GM19025 (cell line): Measurements from ENCODE around the gene ANTXR2.

Experiments
- ATAC-seq: cut with Tn5 transposase; IDR thresholded peaks from one replicate; pipeline ENCODE4 v1.9.1; 2021; ENCODE audit warnings: mild to moderate bottlenecking, low read depth, moderate library complexity; ENCODE audit not compliant: unreplicated experiment

Gene ANTXR2

DNA sequence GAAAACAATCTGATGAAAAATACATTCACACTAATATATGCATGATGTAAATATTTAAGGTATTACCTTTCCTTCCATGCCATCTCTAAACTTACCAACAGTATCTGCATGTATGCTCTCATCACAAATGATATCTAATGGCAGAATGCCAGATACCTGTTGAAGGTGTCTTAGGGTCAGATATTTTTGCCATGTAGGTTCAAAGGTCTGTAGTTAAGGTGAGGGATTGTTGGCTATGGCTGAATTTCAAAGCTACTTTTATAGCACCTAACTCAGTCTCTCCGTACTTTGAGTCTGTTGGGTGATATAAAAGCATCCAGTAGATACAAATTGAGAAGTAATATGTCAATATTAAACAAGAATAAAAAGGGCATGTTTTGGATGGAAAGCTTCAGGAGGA is 19.8 kb upstream of the ANTXR2 start:
- no peak for ATAC-seq

DNA sequence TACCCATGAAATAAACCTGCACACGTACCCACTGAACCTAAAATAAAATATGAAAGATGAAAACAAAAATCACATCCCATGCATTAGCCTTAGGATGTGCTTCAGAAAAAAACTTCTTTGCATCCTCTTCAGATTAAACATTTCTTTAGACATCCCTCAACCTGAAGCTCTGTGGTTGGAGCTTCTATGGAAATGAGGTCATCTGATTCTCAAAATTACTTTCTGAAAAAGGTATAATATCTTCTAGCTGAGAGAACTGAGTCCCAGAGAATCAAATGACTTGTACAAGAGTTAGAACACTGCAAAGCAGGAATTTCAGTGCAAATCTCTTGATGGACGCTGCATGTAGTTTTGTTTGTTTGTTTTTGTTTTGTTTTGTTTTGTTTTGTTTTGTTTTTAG is 19.1 kb upstream of the ANTXR2 start:
- ATAC-seq = no peak

DNA sequence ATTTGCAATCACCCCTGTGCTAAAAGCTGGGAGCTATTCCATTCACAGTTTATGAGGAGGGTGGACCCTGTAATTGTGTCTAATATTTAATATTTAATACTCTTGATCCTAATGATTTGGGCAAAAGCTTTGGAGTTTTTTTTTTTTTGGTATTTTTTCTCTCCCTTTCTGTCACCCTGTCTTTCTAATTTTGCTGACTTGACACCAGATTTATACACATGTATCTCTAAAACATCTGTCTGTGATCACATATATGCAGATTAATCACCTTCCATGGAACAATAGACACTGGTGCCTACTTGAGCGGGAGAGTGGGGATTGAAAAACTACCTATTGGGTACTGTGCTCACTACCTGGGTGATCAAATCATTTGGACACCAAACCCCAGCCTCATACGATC is 18.7 kb upstream of the ANTXR2 start:
- ATAC-seq = no peak

DNA sequence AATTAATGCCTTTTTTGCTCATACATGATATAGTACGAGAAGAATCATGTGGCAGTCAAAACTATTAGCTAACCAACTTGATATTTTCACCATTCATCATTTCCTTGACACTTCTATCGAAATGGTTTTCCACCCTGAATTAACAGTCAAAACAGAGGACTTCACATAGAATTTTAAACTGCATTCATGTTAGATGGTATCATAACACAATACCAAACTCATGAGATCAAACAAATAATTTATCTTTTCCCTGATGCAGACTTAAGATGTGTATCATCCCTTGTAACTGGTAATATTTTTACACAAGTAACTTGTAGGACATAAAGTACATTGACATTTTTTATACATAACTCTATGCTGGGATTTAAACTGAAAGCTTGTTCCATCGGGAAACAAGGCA is 18.2 kb upstream of the ANTXR2 start:
- ATAC-seq = no peak

DNA sequence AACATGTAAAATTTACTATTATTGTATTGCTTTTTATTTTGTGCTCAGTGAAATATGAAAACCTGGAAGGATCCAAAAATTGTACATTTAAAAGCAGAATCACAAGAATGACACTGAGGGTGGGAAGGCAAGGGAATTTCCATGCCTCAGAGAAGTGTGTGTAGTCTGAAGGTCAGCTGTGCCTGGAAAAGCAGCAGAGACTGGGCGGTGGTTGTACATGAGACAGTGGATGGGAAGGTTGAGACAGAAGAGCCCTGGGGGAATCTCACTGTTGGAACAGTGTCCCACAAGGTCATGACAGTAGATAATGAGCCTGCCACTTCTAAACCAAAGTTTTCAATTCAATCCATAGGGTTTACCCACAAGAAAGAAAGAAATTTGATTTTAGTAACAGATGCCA is 17.1 kb upstream of the ANTXR2 start:
- ATAC-seq = no peak

DNA sequence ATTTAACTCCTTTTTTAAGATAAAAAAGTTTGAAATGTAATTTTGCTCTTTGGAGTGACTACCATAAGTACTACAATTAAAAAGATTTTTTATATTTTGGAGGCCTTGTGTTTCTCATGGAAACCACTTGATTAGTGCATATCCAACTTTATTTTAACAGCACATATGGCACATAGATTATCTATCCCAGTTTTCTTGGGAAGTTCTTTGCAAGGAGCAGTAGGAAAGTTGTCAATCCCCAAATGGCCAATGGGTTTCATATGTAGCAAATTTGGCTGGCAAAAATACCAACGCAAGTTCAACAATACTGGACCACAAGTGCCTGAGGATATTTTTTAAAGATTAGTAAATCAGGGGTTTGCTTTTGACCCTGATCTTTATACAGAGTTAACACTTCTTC is 15.4 kb upstream of the ANTXR2 start:
- ATAC-seq = no peak

DNA sequence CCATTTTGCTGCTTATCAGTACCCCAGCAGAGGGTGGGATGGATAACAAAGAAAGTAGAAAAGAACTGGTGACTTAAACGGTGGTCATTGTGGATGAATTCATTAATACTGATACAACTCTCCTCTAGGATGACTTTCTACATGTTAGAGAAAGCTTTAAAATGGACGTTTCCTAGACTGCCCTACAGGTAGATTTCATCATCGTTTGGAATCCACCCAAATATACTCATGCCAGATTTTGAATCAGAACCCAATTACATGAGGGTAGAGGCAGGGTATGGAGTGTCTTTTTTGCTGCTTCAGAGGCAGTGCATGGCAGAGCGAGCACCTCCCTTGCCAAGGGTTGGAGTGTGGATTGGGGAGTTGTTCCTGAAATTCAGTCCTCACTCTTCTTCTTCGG is 13.3 kb upstream of the ANTXR2 start:
- ATAC-seq = no peak

DNA sequence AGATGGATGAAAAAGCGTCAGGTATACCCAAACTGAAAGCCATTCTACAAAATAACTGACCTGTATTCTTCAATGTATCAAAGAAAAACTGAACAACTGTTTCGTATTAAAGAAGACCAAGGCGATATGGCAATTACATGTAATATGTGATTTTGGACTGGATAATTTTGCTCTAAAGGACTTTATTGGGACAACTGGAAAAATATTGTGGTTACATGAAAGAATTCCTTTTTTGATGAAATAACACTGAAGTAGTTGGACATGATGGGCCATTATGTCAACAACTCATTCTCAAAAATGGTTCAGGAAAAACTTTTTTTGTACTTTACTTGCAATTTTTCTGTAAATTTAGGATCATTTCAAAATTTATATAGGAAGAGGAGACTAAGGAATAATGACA is 12.1 kb upstream of the ANTXR2 start:
- ATAC-seq = no peak

DNA sequence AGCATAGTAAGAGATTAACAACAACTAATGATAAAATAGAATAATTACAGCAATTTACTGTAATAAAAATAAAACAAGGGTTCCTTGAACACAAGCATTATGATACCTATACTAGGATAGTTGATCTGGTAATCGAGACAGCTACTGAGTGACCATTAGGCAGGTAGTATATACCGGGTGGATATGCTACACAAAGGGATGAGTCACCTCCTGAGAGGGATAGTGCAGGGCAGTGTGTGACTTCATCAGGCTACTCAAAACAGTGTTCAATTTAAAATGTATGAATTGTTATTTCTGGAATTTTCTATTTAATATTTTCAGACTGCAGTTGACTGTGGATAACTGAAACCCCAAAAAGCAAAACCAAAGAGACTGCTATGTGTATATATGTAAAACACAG is 9.7 kb upstream of the ANTXR2 start:
- no peak for ATAC-seq

DNA sequence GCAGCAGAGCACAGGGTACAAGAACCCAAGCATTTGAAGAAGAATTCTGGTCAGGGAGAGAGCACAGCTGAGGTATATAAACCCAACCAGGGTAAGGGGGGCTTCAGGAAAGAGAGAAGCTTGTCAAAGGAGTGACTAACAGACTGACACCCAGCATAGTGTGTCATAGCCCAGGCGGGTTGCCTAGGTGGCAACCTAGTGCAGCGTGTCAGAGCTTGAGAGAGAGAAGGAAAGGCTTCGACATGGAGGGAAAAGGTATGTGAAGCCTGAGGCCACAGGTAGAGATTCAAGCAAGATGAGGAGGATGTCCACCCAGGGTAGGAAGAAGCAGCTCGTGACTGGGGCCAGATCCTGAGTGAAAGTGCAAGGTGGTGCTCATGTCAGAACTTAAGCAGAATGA is 8.5 kb upstream of the ANTXR2 start:
- no peak for ATAC-seq

DNA sequence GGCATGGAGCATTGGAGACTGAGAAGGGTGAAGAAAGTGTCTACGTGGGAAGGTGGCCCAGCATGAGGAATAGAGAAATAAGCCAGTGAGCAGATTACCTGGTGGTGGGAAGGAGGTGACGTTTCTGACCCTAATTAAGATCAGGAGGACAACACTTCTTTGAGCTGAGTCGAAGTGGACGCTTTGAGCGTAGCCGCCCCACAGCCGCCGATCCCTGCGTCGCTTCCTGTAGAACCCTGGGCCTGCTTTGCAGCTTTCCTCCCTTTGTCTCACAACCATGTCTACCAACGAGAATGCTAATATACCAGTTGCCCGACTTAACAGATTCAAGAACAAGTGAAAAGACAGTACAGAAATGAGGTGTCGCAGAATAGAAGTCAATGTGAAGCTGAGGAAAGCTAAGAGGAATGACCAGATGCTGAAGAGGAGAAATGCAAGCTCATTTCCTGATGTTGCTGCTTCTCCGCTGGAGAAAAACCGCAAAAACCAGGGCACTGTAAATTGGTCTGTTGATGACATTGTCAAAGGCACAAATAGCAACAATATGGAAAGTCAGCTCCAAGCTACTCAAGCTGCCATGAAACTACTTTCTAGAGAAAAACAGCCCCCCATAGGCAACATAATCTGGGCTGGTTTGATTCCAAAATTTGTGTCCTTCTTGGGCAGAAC is 6.4 kb upstream of the ANTXR2 start:
- no peak for ATAC-seq

DNA sequence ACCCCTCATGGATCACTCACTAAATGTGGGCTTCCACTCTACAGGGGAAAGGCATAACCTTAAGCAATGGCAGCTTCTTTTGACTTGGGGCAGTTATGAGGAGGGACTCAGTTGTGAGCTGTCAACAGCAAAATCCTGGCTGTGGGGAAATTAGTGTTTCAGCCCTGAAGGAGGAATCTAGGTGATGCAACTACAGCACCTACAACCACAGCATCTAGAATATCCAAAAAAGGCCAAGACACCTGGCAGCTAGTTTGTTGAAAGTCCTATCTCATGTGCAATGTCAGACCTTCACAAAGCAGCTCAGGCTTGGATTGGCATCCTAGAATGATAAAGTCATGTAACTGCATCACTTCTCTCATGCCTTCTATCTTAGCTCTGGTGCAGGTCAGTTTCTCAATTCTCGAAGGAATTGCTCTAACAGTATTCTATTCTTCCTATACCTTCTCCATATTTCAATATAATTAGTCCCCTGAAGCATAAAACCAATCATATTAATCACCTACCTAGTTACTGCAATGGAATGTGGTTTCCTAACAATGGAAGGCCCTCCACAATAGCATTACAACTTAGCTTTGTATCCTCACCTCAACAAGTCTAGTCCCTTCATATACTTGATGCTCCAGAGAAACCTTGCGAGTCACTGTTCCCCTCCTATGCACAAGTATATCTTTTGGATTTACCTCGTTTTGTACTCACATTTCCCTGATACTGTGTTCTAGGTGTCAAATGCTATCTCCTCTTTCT is 5.5 kb upstream of the ANTXR2 start:
- no peak for ATAC-seq

DNA sequence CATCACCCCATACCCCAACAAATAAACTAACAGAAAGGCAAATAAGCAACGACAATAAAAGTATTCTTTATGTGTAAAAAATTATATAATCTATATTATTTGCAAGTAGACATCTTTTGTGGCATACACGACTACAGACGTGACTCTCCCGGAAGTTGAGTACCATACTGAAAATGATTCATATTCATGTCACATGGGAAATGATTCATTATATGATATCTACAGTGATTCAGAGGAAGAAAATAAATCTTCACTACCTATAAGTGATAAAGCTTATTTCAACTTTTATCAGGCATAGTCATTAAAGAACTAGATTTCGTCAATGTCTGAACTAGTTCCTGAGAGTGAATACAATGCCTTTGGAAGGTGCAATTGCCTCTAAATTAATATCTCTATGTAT is 4.6 kb upstream of the ANTXR2 start:
- ATAC-seq = no peak

DNA sequence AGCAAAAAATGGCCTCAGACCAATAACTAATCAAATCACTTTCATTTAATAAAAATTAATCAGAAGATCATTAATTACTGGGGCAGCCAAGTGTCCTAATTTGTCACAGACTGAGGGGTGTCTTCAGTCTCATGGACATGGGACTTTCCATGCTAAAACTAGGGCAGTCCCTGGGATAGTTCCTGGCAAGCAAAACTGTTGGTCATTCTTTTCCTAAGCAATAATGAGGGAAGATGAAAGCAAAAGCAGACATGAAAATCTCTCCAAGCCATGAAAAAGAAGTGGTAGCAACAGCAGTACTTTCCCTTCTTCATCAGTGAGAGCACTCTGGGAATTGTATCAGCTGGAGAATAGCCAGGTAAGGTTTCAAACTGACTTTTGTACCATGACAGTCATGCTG is 3.7 kb upstream of the ANTXR2 start:
- no peak for ATAC-seq

DNA sequence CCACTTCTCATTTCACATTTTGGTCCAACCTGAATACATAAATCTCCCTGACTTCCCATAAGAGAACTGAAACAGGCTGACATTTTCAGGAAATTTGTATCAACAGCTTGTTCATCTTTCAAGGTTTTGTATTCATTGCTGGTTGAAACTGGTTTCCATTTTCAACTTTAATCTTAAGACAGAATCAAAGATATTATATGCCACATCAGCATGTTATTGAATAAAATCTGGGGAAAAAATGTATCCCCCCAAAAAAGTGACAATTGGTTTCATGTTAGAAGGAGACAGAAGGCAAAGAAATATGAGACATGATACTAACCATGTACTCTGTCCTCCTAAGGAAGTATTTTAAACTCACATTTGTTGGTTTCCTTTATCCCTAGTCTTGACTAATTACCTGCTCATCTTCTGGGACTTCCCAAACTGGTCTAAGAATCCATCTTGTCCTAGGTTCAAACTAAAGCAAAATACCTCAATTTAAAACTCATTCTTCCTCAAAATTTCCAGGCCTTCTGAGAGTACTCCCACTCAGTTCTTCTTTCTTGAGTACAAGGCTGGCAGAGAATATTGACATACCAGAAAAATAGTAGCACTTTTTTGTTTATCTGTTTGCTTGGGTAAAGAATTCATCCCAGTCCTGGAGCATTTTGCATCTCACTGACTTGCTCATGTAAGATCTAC is 3.1 kb upstream of the ANTXR2 start:
- no peak for ATAC-seq

DNA sequence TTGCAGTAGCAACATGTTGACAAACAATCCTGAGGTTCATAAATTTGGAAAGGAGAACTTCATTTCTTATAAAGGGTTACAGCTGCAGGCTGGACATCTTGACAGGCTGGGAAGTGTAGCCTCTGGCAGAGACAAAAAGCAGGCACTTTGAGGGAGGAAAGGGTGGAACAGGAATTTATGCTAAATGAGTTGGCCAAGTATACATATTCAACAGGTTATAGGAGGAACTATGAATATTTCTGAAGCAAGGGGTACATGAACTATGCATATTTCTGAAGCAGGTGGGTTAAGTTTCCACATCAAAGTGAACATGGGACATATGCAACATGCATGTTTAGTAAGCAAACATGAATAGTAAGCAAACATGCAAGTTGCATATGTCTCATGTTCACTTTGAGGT is 1.6 kb upstream of the ANTXR2 start:
- ATAC-seq = no peak

DNA sequence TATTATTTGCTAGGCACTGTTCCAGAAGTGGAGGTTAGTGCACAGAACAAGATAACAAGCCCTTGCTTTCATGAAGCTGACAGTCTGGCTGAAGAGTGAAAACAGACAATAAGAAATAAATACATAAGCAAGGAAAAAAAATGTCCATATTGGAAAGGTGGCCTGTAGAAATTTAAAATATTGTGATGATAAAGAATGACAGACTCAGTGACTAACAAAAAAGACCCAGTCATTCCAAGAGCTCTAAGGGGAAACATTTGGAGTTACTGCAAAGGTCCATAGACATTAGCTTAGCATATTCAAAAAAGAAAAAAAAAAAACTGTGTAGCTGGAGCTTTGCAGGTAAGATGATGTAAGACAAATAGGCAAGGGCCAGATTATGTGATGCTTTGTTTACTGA is 1.0 kb upstream of the ANTXR2 start:
- ATAC-seq = no peak

DNA sequence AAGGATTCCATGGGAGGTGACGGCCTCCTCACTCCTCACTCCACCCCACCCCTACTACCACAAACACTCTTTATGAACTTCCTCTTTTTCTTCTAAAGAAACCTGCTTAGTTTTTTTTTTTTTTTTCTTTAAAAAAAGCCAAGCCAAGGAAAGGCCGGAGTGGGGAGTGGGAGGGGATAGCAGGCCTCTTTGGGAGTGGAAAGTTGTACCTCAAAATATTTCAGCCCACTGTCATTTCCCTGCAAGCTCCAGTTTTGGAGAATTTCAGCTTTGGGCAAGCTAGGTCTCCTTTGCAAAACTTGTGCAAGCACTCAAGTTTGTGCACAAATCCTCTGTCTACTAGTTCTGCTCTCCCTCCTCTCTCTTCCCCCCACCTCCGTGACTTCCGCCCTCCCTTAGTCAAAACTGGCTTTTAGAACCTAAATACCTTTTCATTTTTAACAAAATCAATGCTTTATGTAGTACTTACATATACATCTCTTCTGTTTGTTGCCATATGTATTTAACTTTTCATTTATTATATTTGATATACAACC is 512 bp upstream of the ANTXR2 start:
- peak; percentile 43 for ATAC-seq

DNA sequence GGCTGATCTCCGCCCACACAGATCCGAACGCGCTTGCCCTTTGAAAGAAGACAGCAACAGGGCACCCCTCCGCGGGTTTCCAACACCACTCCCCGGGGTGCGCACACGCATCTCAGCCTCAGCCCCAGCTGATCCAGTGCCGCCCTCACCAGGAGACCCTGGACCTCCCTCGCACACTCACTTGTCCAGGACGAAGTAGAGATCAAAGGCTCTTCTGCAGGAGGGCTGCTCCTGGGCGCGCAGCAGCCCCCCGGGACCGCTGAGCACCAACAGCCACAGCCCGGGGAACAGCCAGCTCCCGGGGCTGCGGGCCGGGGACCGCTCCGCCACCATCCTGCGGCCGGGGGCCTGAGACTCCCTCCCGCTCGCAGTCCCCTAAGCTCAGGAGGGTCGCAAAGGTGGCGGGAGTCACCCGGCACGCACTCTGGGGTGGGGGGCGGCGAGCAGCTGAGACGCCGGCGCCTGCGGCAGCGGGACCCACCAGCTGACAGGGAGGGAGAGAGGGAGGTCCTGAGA is 743 bp downstream of the ANTXR2 start:
- ATAC-seq = peak; percentile 10

DNA sequence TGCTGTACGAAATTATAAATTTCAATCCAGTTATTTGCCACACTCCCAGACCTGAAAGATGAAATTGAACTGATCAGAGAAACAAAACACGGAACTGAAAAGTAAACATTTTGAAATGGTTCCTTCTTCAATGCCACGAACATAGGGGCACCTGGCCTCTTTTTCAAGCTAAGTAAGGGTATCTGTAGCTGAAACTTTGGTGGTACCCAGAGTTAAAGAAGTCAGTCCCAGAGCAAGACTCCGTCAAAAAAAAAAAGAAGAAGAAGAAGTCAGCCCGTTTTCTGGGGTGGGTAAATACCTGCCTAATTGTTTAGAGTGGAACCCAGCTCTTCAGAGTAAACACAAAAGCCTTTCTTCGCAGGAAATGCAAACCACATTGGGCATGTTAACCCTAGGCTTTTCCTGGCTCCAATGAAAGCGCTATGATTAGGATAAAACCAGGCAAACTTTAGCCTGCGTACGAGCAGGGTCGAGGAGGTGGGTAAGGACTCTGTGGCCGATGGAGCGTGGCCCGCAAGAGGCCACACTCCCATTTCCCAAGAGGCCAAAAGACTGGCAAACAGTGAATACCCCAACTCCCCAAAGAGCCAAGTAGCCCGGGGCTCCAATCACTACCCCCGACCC is 1.3 kb downstream of the ANTXR2 start:
- ATAC-seq = peak; percentile 26
